ENCODE measurements around the gene USP26.

DNA sequence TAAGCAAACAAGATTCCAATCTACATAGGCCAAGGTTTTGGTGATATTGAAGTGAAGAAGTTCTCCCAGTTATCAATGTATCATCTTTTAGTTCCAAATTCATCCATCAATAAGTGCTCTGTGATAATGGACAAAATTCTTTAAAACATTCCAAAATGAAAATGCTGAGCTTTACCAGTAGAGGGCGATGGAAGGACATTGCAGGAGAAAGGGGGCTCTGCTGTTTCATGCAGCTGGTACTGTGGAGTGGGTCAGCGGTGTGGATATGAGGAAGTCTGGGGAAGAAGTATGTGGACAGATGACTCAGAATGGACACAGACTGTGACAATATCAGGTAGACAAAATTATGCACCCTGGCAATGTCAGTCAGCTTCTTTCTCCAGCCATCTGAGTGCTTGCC lies 91.9 kb downstream of the USP26 start:
- peak; percentile 80 for TF ChIP-seq CTCF (IDR thresholded peaks at IDR 0.05)
- TF ChIP-seq, protein P1, sequence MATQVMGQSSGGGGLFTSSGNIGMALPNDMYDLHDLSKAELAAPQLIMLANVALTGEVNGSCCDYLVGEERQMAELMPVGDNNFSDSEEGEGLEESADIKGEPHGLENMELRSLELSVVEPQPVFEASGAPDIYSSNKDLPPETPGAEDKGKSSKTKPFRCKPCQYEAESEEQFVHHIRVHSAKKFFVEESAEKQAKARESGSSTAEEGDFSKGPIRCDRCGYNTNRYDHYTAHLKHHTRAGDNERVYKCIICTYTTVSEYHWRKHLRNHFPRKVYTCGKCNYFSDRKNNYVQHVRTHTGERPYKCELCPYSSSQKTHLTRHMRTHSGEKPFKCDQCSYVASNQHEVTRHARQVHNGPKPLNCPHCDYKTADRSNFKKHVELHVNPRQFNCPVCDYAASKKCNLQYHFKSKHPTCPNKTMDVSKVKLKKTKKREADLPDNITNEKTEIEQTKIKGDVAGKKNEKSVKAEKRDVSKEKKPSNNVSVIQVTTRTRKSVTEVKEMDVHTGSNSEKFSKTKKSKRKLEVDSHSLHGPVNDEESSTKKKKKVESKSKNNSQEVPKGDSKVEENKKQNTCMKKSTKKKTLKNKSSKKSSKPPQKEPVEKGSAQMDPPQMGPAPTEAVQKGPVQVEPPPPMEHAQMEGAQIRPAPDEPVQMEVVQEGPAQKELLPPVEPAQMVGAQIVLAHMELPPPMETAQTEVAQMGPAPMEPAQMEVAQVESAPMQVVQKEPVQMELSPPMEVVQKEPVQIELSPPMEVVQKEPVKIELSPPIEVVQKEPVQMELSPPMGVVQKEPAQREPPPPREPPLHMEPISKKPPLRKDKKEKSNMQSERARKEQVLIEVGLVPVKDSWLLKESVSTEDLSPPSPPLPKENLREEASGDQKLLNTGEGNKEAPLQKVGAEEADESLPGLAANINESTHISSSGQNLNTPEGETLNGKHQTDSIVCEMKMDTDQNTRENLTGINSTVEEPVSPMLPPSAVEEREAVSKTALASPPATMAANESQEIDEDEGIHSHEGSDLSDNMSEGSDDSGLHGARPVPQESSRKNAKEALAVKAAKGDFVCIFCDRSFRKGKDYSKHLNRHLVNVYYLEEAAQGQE (IDR thresholded peaks at IDR 0.05; ENCODE audit: insufficient read depth in 1 of 2, low read depth in 2 of 2, low read length in 1 of 2) = no peak
- no peak for TF ChIP-seq POLR2AphosphoS5 (IDR thresholded peaks at IDR 0.05; ENCODE audit: low read depth, low read length)
